Transverse colon (tissue), 4 donors: Measurements from ENCODE around the gene AIG1. TPM values are rescaled to one million over a fixed set of nuclear protein-coding genes. Genes with fewer than 3 reads are reported as not detected.
"Not testable (repeated sequence)": the region's sequence is repeated elsewhere in the genome, so short reads cannot be mapped to it uniquely, and the experiment has no call there.

ENCODE experiments used
- DNase-seq: peaks from one replicate; pipeline ENCODE4 v3.0.0-alpha.2; 2019
- H3K27ac ChIP-seq, 4 donors: fragments of 200-600 bp; sonication (generic); 2 replicates each; pipeline ENCODE4 v1.5.1; 2016 to 2018; ENCODE audit warnings: inconsistent platforms in 4 of 4
- H3K27me3 ChIP-seq: fragments of 200-600 bp; sonication (generic); 2 replicates; pipeline ENCODE4 v1.5.1; 2017; ENCODE audit warnings: inconsistent platforms
- H3K36me3 ChIP-seq, 4 donors: fragments of 200-600 bp; sonication (generic); 2 replicates each; pipeline ENCODE4 v1.5.1; 2017 to 2019; ENCODE audit warnings: inconsistent platforms in 4 of 4
- H3K4me1 ChIP-seq, 4 donors: fragments of 200-600 bp; sonication (generic); 2 replicates each; pipeline ENCODE4 v1.5.1; 2017 to 2020; ENCODE audit warnings: inconsistent platforms in 4 of 4
- H3K4me3 ChIP-seq, 4 donors: fragments of 200-600 bp; sonication (generic); 1 replicate in 1 of 4; 2 replicates in 3 of 4; pipeline versions ENCODE4 v1.5.1 to v1.6.1; 2017 to 2019; ENCODE audit warnings: inconsistent platforms in 4 of 4
- H3K9me3 ChIP-seq, 2 donors: fragments of 200-600 bp; sonication (generic); 2 replicates each; pipeline ENCODE4 v1.5.1; 2017 to 2019; ENCODE audit warnings: inconsistent platforms in 2 of 2
- CTCF ChIP-seq, 5 experiments: fragments of 200-600 bp in 3 of 5; fragments of 450-650 bp in 2 of 5; sonication (generic) in 3 of 5; IDR thresholded peaks; 1 replicate in 2 of 5; 2 replicates in 3 of 5; pipeline ENCODE4 v1.5.1; 2016 to 2017; ENCODE audit warnings: antibody characterized with exemption in 5 of 5, inconsistent platforms in 3 of 5, mild to moderate bottlenecking in 2 of 5, moderate library complexity in 1 of 5
- EP300 ChIP-seq: sonication (generic); formaldehyde crosslinking; IDR thresholded peaks from one replicate; pipeline ENCODE4 v1.6.1; 2017; ENCODE audit warnings: antibody characterized with exemption, low read depth
- POLR2A ChIP-seq: fragments of 450-650 bp; IDR thresholded peaks from one replicate; pipeline ENCODE4 v1.6.1; 2016; ENCODE audit warnings: antibody characterized with exemption, mild to moderate bottlenecking, moderate library complexity
- POLR2AphosphoS5 ChIP-seq, 3 donors: sonication (generic); formaldehyde crosslinking; IDR thresholded peaks; one replicate each; pipeline ENCODE4 v1.6.1; 2016; ENCODE audit warnings: antibody characterized with exemption in 3 of 3
- WGBS, 2 donors: methylation state at CpG; one replicate each; pipeline ENCODE4 v1.1.5; 2018; ENCODE audit warnings: low coverage in 1 of 2; 5-methylcytosine and 5-hydroxymethylcytosine counted together
- in situ Hi-C, 4 donors: fragments of 200-750 bp; cut with MboI; loops; one replicate each; pipeline versions ENCODE4 v1.15.0 to v1.15.1; 2017; ENCODE audit warnings: low sequenced_read_pairs in 3 of 4, low pct_ligation_motif_present in 1 of 4, low pct_unique_long_range_greater_than_20kb in 1 of 4
- intact Hi-C: fragments of 100-400 bp; cut with DNase I; formaldehyde crosslinking; loops from one replicate; pipeline ENCODE4 v1.15.1; 2023; ENCODE audit warnings: low total_unique reads
- total RNA-seq, 4 donors: library from RNA; depleted of rRNA; stranded (reverse); fragments of >200 nt; gene quantifications; one replicate each; pipeline ENCODE4 v1.1.0, GENCODE V29; 2016

Gene AIG1
- total RNA-seq, 4 donors from 2014 or later = 16.5 to 38.2 (median 21.6) TPM

GRCh38 chr6:143039548-143039947 lies 21.1 kb upstream of the AIG1 start:
- no peaks in the 10 kb centered on the region for H3K27me3 ChIP-seq
- WGBS, 2 donors = 43 to 65% methylated on average over 4 of the region's 4 CpGs
- no peaks in the 10 kb centered on the region for H3K4me1 ChIP-seq
- H3K9me3 ChIP-seq = no peaks in the 10 kb centered on the region
- intact Hi-C loops (no loop called here), in situ Hi-C loops (loop anchor here in 2 of 4 donors (25.0 kb wide), 1 partner anchor 352 kb away; no protein-coding TSS in a partner anchor)
- no peaks in the 10 kb centered on the region for H3K36me3 ChIP-seq
- H3K4me3 ChIP-seq = no peak overlapping the region
- TF ChIP-seq EP300 (no peak), POLR2A (no peak), CTCF (IDR thresholded peaks at IDR 0.05) (no peak), POLR2AphosphoS5 (IDR thresholded peaks at IDR 0.05) (no peak)
- no peak overlapping the region for H3K27ac ChIP-seq
- no peak for DNase-seq

GRCh38 chr6:143040018-143040417 lies 20.7 kb upstream of the AIG1 start:
- Histone ChIP-seq H3K27me3 (no peaks in the 10 kb centered on the region), H3K9me3 (no peaks in the 10 kb centered on the region), H3K27ac (no peak overlapping the region), H3K4me3 (no peak overlapping the region), H3K36me3 (no peaks in the 10 kb centered on the region), H3K4me1 (no peaks in the 10 kb centered on the region)
- no peak for DNase-seq
- intact Hi-C loops (no loop called here), in situ Hi-C loops (loop anchor here in 2 of 4 donors (25.0 kb wide), 1 partner anchor 353 kb away; no protein-coding TSS in a partner anchor)
- WGBS, 2 donors = 77 to 79% methylated on average over 2 of the region's 2 CpGs
- TF ChIP-seq CTCF (IDR thresholded peaks at IDR 0.05) (no peak), EP300 (no peak), POLR2A (no peak), POLR2AphosphoS5 (IDR thresholded peaks at IDR 0.05) (no peak)

GRCh38 chr6:143044345-143044744 lies 16.3 kb upstream of the AIG1 start:
- intact Hi-C loops, H3K4me1 ChIP-seq, H3K4me3 ChIP-seq, H3K36me3 ChIP-seq, H3K27ac ChIP-seq, H3K27me3 ChIP-seq, DNase-seq, H3K9me3 ChIP-seq: not testable (repeated sequence)
- in situ Hi-C loops = loop anchor here in 2 of 4 donors (25.0 kb wide), 1 partner anchor 357 kb away; no protein-coding TSS in a partner anchor
- 92% methylated on average over 4 of the region's 4 CpGs; no CpG with 5 or more reads in 1 of the 2 donors for WGBS, 2 donors

- intact Hi-C loops = no loop called here
- no peaks in the 10 kb centered on the region for H3K36me3 ChIP-seq
- peaks cover 8% of the 10 kb centered on the region for H3K27me3 ChIP-seq
- H3K9me3 ChIP-seq = no peaks in the 10 kb centered on the region
- in situ Hi-C loops = loop anchor here in 2 of 4 donors (25.0 kb wide), 1 partner anchor 362 kb away; no protein-coding TSS in a partner anchor
- H3K4me1 ChIP-seq = no peaks in the 10 kb centered on the region
- H3K4me3 ChIP-seq = no peak overlapping the region
- no peak for TF ChIP-seq EP300
- no peak for TF ChIP-seq POLR2A
- no peak for TF ChIP-seq POLR2AphosphoS5 (IDR thresholded peaks at IDR 0.05)
- no peak for TF ChIP-seq CTCF (IDR thresholded peaks at IDR 0.05)
- no peak overlapping the region for H3K27ac ChIP-seq
- DNase-seq = no peak
- WGBS, 2 donors = 85% methylated on average over 10 of the region's 10 CpGs; no CpG with 5 or more reads in 1 of the 2 donors
Observed at GRCh38 chr6:143049611-143050010, 11.1 kb upstream of the AIG1 start.

GRCh38 chr6:143050509-143050908 lies 10.2 kb upstream of the AIG1 start:
- Histone ChIP-seq H3K27me3 (peaks cover 8% of the 10 kb centered on the region), H3K4me3 (no peak overlapping the region), H3K36me3 (no peaks in the 10 kb centered on the region), H3K4me1 (no peaks in the 10 kb centered on the region), H3K9me3 (no peaks in the 10 kb centered on the region), H3K27ac (no peak overlapping the region)
- in situ Hi-C loops (no loop called here), intact Hi-C loops (no loop called here)
- no peak for DNase-seq
- no peak for TF ChIP-seq CTCF (IDR thresholded peaks at IDR 0.05)
- TF ChIP-seq EP300 = no peak
- TF ChIP-seq POLR2A = no peak
- TF ChIP-seq POLR2AphosphoS5 (IDR thresholded peaks at IDR 0.05) = no peak
- 82 to 93% methylated on average over 2 of the region's 2 CpGs for WGBS, 2 donors
